Coronary artery (tissue), 2 donors: ENCODE results near the gene MOB3B.
"Not testable (repeated sequence)": the region's sequence is repeated elsewhere in the genome, so short reads cannot be mapped to it uniquely, and the experiment has no call there.

Experiments
- DNase-seq: peaks from one replicate; pipeline ENCODE4 v3.0.0-alpha.2; 2017; ENCODE audit warnings: low spot score
- H3K27ac ChIP-seq, 2 donors: fragments of 200-600 bp; sonication (generic); one replicate each; pipeline ENCODE4 v1.5.1; 2016 to 2019
- H3K4me3 ChIP-seq: fragments of 200-600 bp; sonication (generic); 2 replicates; pipeline ENCODE4 v1.5.1; 2016; ENCODE audit warnings: mild to moderate bottlenecking, moderate library complexity
- CTCF ChIP-seq: fragments of 200-600 bp; sonication (generic); IDR thresholded peaks from one replicate; pipeline ENCODE4 v1.5.1; 2019; ENCODE audit warnings: antibody characterized with exemption

The MOB3B gene

DNA sequence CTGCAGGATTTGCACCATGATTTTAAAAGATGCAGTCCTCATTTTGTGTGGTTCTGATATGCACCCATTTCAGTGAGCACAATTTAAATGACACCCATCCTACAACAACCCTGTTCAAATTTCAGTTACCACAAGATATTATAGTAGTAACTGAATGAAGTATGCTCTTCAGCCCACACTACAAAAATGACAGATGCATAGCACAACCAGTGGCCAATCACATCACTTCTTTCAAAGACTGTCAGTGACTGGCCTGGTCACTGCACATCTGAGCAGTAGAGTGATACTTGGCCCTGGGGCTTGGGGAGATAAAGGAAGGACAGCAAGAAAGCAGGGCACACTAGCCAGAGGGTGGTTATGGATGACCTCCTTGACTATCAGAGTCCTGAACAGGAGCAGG lies 25.4 kb downstream of the MOB3B start:
- no peak overlapping the region for H3K27ac ChIP-seq
- DNase-seq: no peak
- no peak for TF ChIP-seq CTCF
- H3K4me3 ChIP-seq: no peak overlapping the region

DNA sequence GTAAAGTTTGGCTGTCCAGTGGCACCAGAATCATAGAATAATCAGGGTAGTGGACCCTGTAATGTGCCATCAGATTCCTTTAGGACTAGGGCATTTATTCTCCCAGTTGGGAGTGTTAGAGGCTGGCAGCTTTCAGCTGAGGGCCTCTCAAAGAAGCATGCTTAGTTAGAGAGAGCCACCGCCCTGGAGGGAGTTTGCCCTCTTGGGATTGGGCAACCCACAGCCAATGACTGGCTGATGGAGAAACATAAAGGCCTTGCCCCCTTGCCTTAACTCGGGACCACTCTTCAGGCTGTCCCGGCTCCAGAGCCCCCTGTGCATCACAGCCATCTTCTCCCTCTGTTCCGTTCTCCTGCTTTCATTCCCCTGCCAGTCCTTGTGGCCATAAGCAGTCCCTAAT lies 26.0 kb downstream of the MOB3B start:
- no peak for TF ChIP-seq CTCF
- DNase-seq: no peak
- Histone ChIP-seq H3K27ac (no peak overlapping the region), H3K4me3 (no peak overlapping the region)

DNA sequence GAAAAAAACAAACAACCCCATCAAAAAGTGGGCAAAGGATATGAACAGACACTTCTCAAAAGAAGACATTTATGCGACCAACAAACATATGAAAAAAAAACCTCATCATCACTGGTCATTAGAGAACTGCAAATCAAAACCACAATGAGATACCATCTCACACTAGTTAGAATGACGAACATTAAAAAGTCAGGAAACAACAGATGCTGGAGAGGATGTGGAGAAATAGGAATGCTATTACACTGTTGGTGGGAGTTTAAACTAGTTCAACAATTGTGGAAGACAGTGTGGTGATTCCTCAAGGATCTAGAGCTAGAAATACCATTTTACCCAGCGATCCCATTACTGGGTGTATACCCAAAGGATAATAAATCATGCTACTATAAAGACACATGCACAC lies 28.7 kb downstream of the MOB3B start:
- not testable (repeated sequence) for DNase-seq, H3K4me3 ChIP-seq, H3K27ac ChIP-seq

DNA sequence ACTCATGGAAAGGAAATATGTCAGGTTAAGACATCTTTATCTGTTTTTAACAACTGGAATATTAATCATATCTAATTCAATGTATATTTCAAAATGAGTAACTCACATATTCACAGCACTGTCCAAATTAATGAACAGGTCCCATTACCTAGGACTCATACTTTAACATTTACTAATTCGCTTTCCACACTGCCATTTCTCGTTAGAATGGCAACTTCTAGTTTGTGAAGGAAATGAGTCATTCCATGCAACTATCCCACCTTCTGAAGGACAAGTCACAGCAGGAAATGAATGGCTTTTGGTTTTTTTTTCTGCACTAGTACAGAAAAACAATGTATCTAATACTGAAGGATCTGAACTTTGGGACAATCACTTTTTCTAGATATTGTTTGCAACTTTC lies 30.2 kb downstream of the MOB3B start:
- no peak for TF ChIP-seq CTCF
- no peak for DNase-seq
- Histone ChIP-seq H3K27ac (no peak overlapping the region), H3K4me3 (no peak overlapping the region)

DNA sequence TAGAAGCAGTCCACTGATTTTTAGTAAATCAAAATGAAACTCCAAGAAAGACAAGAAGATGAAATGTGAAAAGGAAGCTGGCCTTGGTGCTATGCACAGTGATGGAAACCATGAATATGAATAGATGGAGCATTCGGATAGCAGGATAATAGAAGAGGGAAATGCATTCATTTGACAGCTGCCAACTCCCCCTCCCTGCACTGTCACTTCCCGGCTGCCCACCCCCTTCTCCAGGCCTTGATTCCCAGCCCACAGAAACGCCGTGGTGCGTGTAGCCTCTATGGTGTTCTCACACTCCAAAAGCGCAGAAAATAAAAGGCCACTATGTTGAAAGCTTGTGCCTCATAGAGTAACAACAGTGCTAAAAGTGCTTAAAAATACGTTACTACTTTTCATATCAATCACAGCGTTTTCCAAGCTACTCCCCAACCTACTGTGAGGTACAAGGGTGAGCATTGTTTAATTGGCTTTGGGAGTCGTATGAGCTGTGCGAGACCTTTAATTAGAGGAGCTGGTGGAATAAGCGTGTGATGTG lies 31.7 kb downstream of the MOB3B start:
- no peak for DNase-seq
- H3K27ac ChIP-seq: no peak overlapping the region
- TF ChIP-seq CTCF: no peak
- H3K4me3 ChIP-seq: no peak overlapping the region

DNA sequence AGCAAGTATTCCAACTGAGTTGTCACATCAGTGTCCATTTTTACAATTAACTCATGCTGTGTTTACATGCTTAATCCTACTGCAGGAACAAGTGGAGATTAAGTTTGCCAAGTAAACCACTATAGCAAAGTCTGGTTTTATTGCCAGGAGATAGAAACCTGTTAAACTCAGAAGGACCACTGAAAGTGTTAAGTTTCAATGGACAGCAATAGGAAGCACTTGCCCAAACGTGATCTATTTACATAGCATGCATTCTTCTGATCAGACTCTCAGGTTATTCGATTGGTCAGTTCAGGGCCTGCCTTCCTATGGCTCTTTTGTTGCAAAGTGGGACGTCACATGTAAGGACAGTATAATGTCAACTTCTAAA lies 33.5 kb downstream of the MOB3B start:
- no peak for DNase-seq
- no peak overlapping the region for H3K27ac ChIP-seq
- H3K4me3 ChIP-seq: no peak overlapping the region
- no peak for TF ChIP-seq CTCF

DNA sequence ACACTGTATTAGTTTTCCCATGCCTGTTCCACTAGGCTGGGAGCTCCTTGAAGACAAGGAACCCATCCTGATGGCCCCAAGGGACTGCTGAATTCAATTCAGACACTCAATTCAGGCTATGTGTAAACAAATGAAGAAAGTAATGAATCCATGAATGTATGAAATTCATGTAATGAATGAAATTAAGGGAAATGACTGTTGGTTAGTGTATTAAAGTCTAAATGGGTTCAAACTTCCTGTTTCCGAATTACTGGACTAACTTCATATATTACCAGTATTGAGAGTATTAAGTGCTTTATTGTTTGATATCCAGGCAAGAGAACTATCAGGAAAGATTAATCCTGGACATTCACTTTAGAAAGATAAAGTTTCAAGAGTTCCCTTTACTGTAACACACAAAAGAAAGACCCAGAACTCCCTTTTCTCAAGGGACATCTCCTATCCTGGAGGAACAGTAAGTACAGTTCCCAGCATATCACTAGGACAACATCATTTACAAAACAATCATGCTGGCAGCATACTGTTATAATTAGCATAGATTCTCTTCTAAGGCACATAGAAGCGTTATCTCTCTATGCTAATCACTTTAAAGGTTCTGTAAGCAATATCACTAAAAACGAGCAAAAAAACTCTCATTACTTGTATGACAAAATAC lies 34.0 kb downstream of the MOB3B start:
- no peak overlapping the region for H3K4me3 ChIP-seq
- no peak overlapping the region for H3K27ac ChIP-seq
- TF ChIP-seq CTCF: no peak
- no peak for DNase-seq
